ENCODE data around the gene TMEM156.

GRCh38 chr4:38995660-38996005, 36.6 kb downstream of the TMEM156 start:
- no peak for TF ChIP-seq POLR2A (IDR thresholded peaks at IDR 0.05)
- no peak for TF ChIP-seq CTCF (IDR thresholded peaks at IDR 0.05)

Measured in right lobe of liver (tissue), 4 donors.